Kidney tubule cell (primary cell): ENCODE results near the gene SLITRK5.

ENCODE experiments used
- DNase-seq: peaks from one replicate; pipeline ENCODE4 v3.0.0-alpha.2; 2018; ENCODE audit warnings: low spot score

The SLITRK5 gene

DNA sequence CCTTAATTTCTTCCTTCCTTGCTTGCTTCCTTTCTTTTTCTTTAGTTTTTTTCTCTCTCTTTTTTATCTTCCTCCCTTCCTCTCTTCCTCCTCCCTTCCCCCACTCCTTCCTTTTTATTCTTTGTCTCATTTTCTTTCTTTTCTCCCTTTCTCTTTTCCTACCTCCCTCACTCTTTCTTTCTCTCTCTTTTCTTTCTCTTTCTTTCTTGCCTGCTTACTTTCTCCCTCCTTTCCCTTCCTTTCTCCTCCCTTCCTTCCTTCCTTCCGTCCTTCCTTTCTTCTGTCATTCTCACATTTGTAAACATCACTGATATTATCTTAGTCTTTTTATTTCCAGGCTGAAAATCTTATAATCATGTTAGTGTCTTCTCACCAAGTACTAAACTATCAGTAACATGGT lies 38.8 kb downstream of the SLITRK5 start:
- DNase-seq: no peak

DNA sequence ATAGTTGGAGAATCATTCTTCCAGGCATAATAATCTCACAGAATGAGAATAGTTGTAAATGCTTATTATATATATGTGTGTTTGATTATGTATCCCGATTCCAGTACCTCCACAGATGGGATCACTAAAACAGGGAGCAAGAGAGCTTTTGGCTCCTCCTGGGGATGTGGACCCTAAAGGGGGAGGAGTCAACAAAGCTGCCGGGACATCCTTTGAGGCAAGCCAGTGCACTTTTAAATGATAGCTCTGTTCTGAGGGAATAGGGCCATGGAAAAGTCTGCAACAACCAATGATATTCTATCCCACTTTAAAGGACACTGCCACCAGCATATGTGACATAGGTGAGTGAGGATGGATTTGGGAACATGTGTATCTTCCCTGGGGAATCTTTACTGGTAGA lies 40.8 kb downstream of the SLITRK5 start:
- DNase-seq: no peak
